Breast epithelium (tissue), 4 donors: Measurements from ENCODE around the gene CIB2. TPM values are rescaled to one million over a fixed set of nuclear protein-coding genes. Genes with fewer than 3 reads are reported as not detected.

Experiments
- DNase-seq, 2 donors: peaks; one replicate each; pipeline ENCODE4 v3.0.0-alpha.2; 2019; ENCODE audit warnings: low spot score in 2 of 2
- H3K27ac ChIP-seq, 2 donors: fragments of 200-600 bp; sonication (generic) in 1 of 2; one replicate each; pipeline ENCODE4 v1.5.1; 2016 to 2019; ENCODE audit warnings: mild to moderate bottlenecking in 1 of 2
- H3K27me3 ChIP-seq, 2 donors: fragments of 200-600 bp; sonication (generic) in 1 of 2; one replicate each; pipeline versions ENCODE4 v1.5.1 to v1.6.0; 2017 to 2019; ENCODE audit warnings: control low read depth in 1 of 2, mild to moderate bottlenecking in 1 of 2
- H3K36me3 ChIP-seq: fragments of 200-600 bp; one replicate; pipeline ENCODE4 v1.5.1; 2019
- H3K4me1 ChIP-seq, 2 donors: fragments of 200-600 bp; sonication (generic); one replicate each; pipeline ENCODE4 v1.5.1; 2016 to 2019; ENCODE audit warnings: control low read depth in 1 of 2
- H3K4me3 ChIP-seq, 3 donors: fragments of 200-600 bp; sonication (generic); 1 replicate in 2 of 3; 2 replicates in 1 of 3; pipeline ENCODE4 v1.5.1; 2016 to 2019; ENCODE audit warnings: mild to moderate bottlenecking in 3 of 3, moderate library complexity in 2 of 3
- H3K9me3 ChIP-seq, 2 donors: fragments of 200-600 bp; sonication (generic) in 1 of 2; one replicate each; pipeline ENCODE4 v1.5.1; 2016 to 2019; ENCODE audit warnings: control low read depth in 1 of 2
- CTCF ChIP-seq, 3 donors: fragments of 450-650 bp; IDR thresholded peaks; one replicate each; pipeline ENCODE4 v1.5.1; 2016 to 2017; ENCODE audit warnings: antibody characterized with exemption in 3 of 3, mild to moderate bottlenecking in 3 of 3, moderate library complexity in 3 of 3
- POLR2A ChIP-seq: fragments of 450-650 bp; IDR thresholded peaks from one replicate; pipeline ENCODE4 v1.6.1; 2016; ENCODE audit warnings: antibody characterized with exemption, mild to moderate bottlenecking, moderate library complexity
- POLR2AphosphoS5 ChIP-seq, 3 donors: sonication (generic); formaldehyde crosslinking; IDR thresholded peaks; one replicate each; pipeline ENCODE4 v1.6.1; 2017; ENCODE audit warnings: antibody characterized with exemption in 3 of 3
- intact Hi-C: fragments of 100-400 bp; cut with DNase I; formaldehyde crosslinking; loops from one replicate; pipeline ENCODE4 v1.15.1; 2023; ENCODE audit warnings: low total_unique reads
- total RNA-seq, 3 donors: library from RNA; depleted of rRNA; stranded (reverse); fragments of >200 nt; gene quantifications; one replicate each; pipeline ENCODE4 v1.1.0, GENCODE V29; 2016

Gene CIB2
- total RNA-seq, 3 donors from 2014 or later, result 2.9 to 5.8 (median 4.9) TPM

DNA sequence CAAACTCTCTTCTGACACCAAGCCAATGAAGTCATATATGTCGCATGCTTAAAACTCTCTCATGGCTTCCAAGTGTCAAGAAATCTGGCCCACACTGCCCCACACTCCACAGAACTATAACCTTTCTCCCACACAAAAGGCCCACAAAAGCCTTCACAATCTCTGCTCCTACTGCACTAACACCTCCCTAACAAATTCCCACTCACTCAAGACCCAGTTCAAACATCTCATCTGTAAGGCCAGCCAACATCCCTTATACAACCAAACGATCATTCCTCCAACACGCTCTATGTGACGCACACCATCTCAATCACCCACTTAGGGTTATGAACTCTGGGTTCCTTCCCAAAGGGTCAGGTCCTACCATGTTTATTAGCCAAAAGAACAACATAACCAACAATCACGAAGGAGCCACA, 67.3 kb downstream of the CIB2 start:
- no peaks in the 10 kb centered on the region for H3K27me3 ChIP-seq
- no peaks in the 10 kb centered on the region for H3K9me3 ChIP-seq
- H3K4me1 ChIP-seq, result peaks cover 8 to 34% of the 10 kb centered on the region in 2 donors
- H3K36me3 ChIP-seq, result no peaks in the 10 kb centered on the region
- intact Hi-C loops, result no loop called here
- no peak for DNase-seq
- no peak overlapping the region for H3K4me3 ChIP-seq
- H3K27ac ChIP-seq, result peak overlapping the region; percentile 86 to 91
- peak in 1 of 3 donors; percentile 39 for TF ChIP-seq POLR2AphosphoS5 (IDR thresholded peaks at IDR 0.05)
- no peak for TF ChIP-seq CTCF (IDR thresholded peaks at IDR 0.05)

DNA sequence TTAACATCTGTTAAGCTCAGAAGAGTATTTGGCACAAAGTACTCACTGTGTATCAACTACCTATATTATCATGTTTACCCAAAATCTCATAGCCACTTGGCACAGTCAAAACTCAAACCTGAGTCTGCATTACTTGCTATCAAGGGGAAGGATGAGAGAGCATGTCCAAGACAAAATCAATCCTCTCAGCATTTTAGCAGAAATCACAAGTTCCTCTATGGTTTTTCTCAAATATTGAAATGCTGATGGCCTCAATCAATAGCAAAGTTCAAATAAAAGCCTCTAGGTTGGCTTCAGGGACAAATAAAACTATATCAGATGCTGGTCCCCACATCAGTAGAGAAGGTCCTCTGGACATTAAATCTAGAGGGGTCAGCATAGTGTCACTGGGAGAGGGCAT, 68.0 kb downstream of the CIB2 start:
- TF ChIP-seq CTCF (IDR thresholded peaks at IDR 0.05) (no peak), POLR2A (no peak)
- no peak overlapping the region for H3K4me3 ChIP-seq
- no peaks in the 10 kb centered on the region for H3K27me3 ChIP-seq
- intact Hi-C loops, result no loop called here
- DNase-seq, result no peak
- H3K9me3 ChIP-seq, result no peaks in the 10 kb centered on the region
- no peaks in the 10 kb centered on the region for H3K36me3 ChIP-seq
- peaks cover 8 to 29% of the 10 kb centered on the region in 2 donors for H3K4me1 ChIP-seq
- H3K27ac ChIP-seq, result peak overlapping the region; percentile 86 to 91

DNA sequence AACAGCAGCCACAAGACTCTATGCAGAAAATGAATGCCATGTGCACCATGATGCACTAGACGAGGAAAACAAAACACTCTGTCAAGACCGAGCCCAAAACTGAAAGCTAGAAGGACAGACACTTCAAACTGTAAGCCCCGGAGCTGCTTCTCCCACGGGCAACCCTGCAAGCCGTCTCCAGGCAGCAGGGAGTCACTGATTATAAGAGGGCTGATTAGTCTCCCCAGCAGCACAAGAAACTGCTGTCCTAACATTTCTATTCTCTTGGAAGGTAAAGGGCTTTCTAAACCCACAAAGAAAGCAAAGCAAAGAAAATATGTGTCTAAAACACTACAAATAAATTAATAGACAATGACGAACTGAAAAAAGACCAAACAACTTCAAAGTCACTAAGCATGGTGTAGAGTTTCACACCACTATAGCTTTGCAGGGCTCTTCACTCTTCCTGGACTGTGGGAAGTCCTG, 69.2 kb downstream of the CIB2 start:
- peak overlapping the region; percentile 70 to 91 for H3K27ac ChIP-seq
- peaks cover 8 to 23% of the 10 kb centered on the region in 2 donors for H3K4me1 ChIP-seq
- H3K4me3 ChIP-seq, result peak overlapping the region in 2 of 3 donors; percentile 1 to 31
- no peak for DNase-seq
- H3K36me3 ChIP-seq, result no peaks in the 10 kb centered on the region
- no peaks in the 10 kb centered on the region for H3K27me3 ChIP-seq
- intact Hi-C loops, result no loop called here
- TF ChIP-seq CTCF (IDR thresholded peaks at IDR 0.05) (no peak), POLR2A (no peak), POLR2AphosphoS5 (IDR thresholded peaks at IDR 0.05) (no peak)
- no peaks in the 10 kb centered on the region for H3K9me3 ChIP-seq

GRCh38 chr15:78060232-78060631, 71.0 kb downstream of the CIB2 start:
- H3K9me3 ChIP-seq, result no peaks in the 10 kb centered on the region
- H3K27me3 ChIP-seq, result no peaks in the 10 kb centered on the region
- peak overlapping the region; percentile 73 to 89 for H3K27ac ChIP-seq
- no peak overlapping the region for H3K4me3 ChIP-seq
- no peaks in the 10 kb centered on the region for H3K36me3 ChIP-seq
- no peak for DNase-seq
- intact Hi-C loops, result no loop called here
- TF ChIP-seq POLR2A (no peak), POLR2AphosphoS5 (IDR thresholded peaks at IDR 0.05) (no peak), CTCF (IDR thresholded peaks at IDR 0.05) (no peak)
- peaks cover 2 to 15% of the 10 kb centered on the region in 2 donors for H3K4me1 ChIP-seq

GRCh38 chr15:78059110-78059839, 72.0 kb downstream of the CIB2 start:
- no peaks in the 10 kb centered on the region for H3K9me3 ChIP-seq
- H3K27ac ChIP-seq, result peak overlapping the region; percentile 73 to 89
- H3K36me3 ChIP-seq, result no peaks in the 10 kb centered on the region
- H3K4me1 ChIP-seq, result peaks cover 2 to 9% of the 10 kb centered on the region in 2 donors
- no peak for DNase-seq
- no peaks in the 10 kb centered on the region for H3K27me3 ChIP-seq
- intact Hi-C loops, result no loop called here
- H3K4me3 ChIP-seq, result no peak overlapping the region
- no peak for TF ChIP-seq POLR2AphosphoS5 (IDR thresholded peaks at IDR 0.05)
- no peak for TF ChIP-seq CTCF (IDR thresholded peaks at IDR 0.05)
